ENCODE results near the gene BSPRY.

The BSPRY gene

GRCh38 chr9:113343732-113344231 is 5.6 kb upstream of the BSPRY start:
- H3K4me1 ChIP-seq (ENCODE audit: control insufficient read depth, insufficient read depth, low read length) = peaks cover 14% of the 10 kb centered on the region
- no peaks in the 10 kb centered on the region for H3K9me3 ChIP-seq (ENCODE audit: control insufficient read depth, low read length)
- H3K27me3 ChIP-seq (replicated peaks; ENCODE audit: control insufficient read depth, insufficient read depth, low read length) = no peaks in the 10 kb centered on the region
- H3K9ac ChIP-seq (ENCODE audit: low read length) = peak overlapping the region; percentile 41
- no peak overlapping the region for H3K4me3 ChIP-seq (ENCODE audit: low read length)
- peak; percentile 38 for DNase-seq (ENCODE audit: low read depth)
- H3K36me3 ChIP-seq (ENCODE audit: control insufficient read depth, insufficient read depth, low read length, severe bottlenecking) = no peaks in the 10 kb centered on the region

- H3K4me3 ChIP-seq (ENCODE audit: low read length) = no peak overlapping the region
- H3K36me3 ChIP-seq (ENCODE audit: control insufficient read depth, insufficient read depth, low read length, severe bottlenecking) = no peaks in the 10 kb centered on the region
- peaks cover 14% of the 10 kb centered on the region for H3K4me1 ChIP-seq (ENCODE audit: control insufficient read depth, insufficient read depth, low read length)
- H3K27me3 ChIP-seq (replicated peaks; ENCODE audit: control insufficient read depth, insufficient read depth, low read length) = peaks cover 6% of the 10 kb centered on the region
- DNase-seq (ENCODE audit: low read depth) = no peak
- no peaks in the 10 kb centered on the region for H3K9me3 ChIP-seq (ENCODE audit: control insufficient read depth, low read length)
- no peak overlapping the region for H3K9ac ChIP-seq (ENCODE audit: low read length)
Observed at GRCh38 chr9:113345190-113345589, 4.2 kb upstream of the BSPRY start.

DNA sequence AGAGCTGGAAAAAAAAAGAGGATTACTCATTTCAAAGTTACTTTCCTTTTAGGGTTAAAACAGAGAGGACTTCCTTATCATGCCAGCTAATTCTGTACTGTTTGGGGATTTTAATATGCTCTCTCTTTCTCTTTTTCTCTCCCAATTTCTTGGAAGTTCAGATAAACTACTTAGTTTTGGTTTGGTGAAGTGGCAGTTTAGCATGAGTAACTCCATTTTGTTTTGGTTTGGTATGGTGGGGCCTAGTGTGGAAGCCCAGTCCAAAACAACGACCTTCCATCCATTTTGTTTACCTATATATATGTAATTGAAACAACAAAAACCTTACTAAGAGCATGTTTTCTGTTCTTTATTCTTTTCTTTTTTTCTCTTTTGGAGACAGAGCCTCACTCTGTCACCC is 3.7 kb upstream of the BSPRY start:
- Histone ChIP-seq H3K4me1 (ENCODE audit: control insufficient read depth, insufficient read depth, low read length) (peaks cover 14% of the 10 kb centered on the region), H3K9me3 (ENCODE audit: control insufficient read depth, low read length) (no peaks in the 10 kb centered on the region), H3K36me3 (ENCODE audit: control insufficient read depth, insufficient read depth, low read length, severe bottlenecking) (no peaks in the 10 kb centered on the region), H3K9ac (ENCODE audit: low read length) (no peak overlapping the region), H3K27me3 (replicated peaks; ENCODE audit: control insufficient read depth, insufficient read depth, low read length) (peaks cover 11% of the 10 kb centered on the region), H3K4me3 (ENCODE audit: low read length) (no peak overlapping the region)
- no peak for DNase-seq (ENCODE audit: low read depth)

GRCh38 chr9:113348437-113348836 is 904 bp upstream of the BSPRY start:
- H3K27me3 ChIP-seq (replicated peaks; ENCODE audit: control insufficient read depth, insufficient read depth, low read length) = peaks cover 34% of the 10 kb centered on the region
- H3K4me3 ChIP-seq (ENCODE audit: low read length) = no peak overlapping the region
- no peak overlapping the region for H3K9ac ChIP-seq (ENCODE audit: low read length)
- H3K4me1 ChIP-seq (ENCODE audit: control insufficient read depth, insufficient read depth, low read length) = peaks cover 11% of the 10 kb centered on the region
- no peaks in the 10 kb centered on the region for H3K36me3 ChIP-seq (ENCODE audit: control insufficient read depth, insufficient read depth, low read length, severe bottlenecking)
- DNase-seq (ENCODE audit: low read depth) = no peak
- H3K9me3 ChIP-seq (ENCODE audit: control insufficient read depth, low read length) = no peaks in the 10 kb centered on the region

DNA sequence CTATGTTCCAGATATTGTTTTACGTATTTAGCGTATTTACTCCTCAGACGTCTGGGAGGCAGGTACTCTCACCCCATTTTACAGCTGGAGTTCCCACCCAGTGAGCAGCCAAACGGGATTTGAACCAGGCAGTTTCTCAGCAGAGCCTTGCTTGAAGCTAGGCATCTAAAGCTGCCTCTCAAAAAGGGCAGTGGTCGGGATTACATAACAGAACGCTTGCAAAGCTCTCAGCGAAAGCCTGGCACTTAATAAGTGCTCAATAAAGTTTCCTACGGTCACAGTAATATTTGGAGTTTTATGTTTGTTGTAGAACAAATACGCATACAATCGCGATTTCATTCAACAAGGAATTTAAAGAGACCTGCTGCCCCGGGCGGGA is 286 bp upstream of the BSPRY start:
- Histone ChIP-seq H3K4me3 (ENCODE audit: low read length) (peak overlapping the region; percentile 62), H3K4me1 (ENCODE audit: control insufficient read depth, insufficient read depth, low read length) (peaks cover 6% of the 10 kb centered on the region), H3K36me3 (ENCODE audit: control insufficient read depth, insufficient read depth, low read length, severe bottlenecking) (no peaks in the 10 kb centered on the region), H3K27me3 (replicated peaks; ENCODE audit: control insufficient read depth, insufficient read depth, low read length) (peaks cover 38% of the 10 kb centered on the region), H3K9ac (ENCODE audit: low read length) (no peak overlapping the region), H3K9me3 (ENCODE audit: control insufficient read depth, low read length) (no peaks in the 10 kb centered on the region)
- no peak for DNase-seq (ENCODE audit: low read depth)

DNA sequence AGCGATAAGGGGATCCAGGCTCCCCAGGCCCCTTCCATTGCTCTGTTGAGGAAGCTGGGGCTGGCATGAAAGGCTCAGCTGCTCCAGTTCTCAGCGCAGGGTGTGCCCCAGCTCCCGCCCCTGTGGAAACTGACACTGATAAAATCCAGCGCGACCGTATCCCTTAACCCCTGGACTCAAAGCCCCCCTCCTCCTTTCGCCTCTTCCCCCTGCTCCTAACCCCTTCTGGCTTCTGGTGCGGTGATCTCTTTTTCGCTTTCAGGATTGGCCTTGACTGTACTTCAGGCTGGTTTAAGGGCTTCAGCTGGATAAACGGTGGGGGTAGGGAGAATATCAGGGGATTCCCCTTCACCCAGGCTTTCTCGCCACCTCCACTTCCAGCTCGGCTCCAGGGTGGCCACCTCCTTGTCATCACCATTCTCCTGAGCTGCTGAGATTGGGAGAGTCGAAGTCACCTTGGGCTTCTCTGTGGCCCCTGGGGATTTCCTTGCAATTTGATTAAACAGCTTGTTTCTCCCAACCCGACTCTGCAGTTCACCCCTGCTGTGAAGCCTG is 843 bp downstream of the BSPRY start:
- H3K9me3 ChIP-seq (ENCODE audit: control insufficient read depth, low read length) = no peaks in the 10 kb centered on the region
- H3K9ac ChIP-seq (ENCODE audit: low read length) = no peak overlapping the region
- peaks cover 50% of the 10 kb centered on the region for H3K27me3 ChIP-seq (replicated peaks; ENCODE audit: control insufficient read depth, insufficient read depth, low read length)
- no peaks in the 10 kb centered on the region for H3K36me3 ChIP-seq (ENCODE audit: control insufficient read depth, insufficient read depth, low read length, severe bottlenecking)
- no peak for DNase-seq (ENCODE audit: low read depth)
- peak overlapping the region; percentile 62 for H3K4me3 ChIP-seq (ENCODE audit: low read length)
- H3K4me1 ChIP-seq (ENCODE audit: control insufficient read depth, insufficient read depth, low read length) = peaks cover 4% of the 10 kb centered on the region

DNA sequence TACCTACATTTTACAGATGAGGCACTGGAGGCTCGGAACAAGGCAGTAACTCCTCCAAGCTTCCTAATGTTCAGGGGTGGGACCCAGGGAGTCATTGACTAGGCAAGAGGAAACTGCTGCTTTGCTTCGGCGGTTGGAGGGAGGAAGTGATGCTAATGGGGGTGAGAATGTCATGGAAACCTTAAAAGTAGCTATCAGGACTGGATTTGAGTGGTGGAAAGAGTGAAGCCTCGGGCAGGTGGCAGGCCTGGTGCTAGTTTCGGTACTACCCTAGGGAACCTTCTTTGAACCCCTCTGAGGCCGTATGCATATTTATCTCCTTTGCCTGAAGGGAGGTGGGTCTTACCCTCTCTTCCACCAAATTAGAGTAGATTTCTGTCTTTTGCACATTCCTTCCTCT is 1.6 kb downstream of the BSPRY start:
- Histone ChIP-seq H3K9ac (ENCODE audit: low read length) (no peak overlapping the region), H3K4me1 (ENCODE audit: control insufficient read depth, insufficient read depth, low read length) (peaks cover 4% of the 10 kb centered on the region), H3K27me3 (replicated peaks; ENCODE audit: control insufficient read depth, insufficient read depth, low read length) (peaks cover 52% of the 10 kb centered on the region), H3K36me3 (ENCODE audit: control insufficient read depth, insufficient read depth, low read length, severe bottlenecking) (no peaks in the 10 kb centered on the region), H3K9me3 (ENCODE audit: control insufficient read depth, low read length) (no peaks in the 10 kb centered on the region), H3K4me3 (ENCODE audit: low read length) (no peak overlapping the region)
- no peak for DNase-seq (ENCODE audit: low read depth)

GRCh38 chr9:113352006-113352405 is 2.7 kb downstream of the BSPRY start:
- DNase-seq (ENCODE audit: low read depth) = no peak
- peaks cover 59% of the 10 kb centered on the region for H3K27me3 ChIP-seq (replicated peaks; ENCODE audit: control insufficient read depth, insufficient read depth, low read length)
- H3K9me3 ChIP-seq (ENCODE audit: control insufficient read depth, low read length) = no peaks in the 10 kb centered on the region
- H3K9ac ChIP-seq (ENCODE audit: low read length) = no peak overlapping the region
- peaks cover 4% of the 10 kb centered on the region for H3K4me1 ChIP-seq (ENCODE audit: control insufficient read depth, insufficient read depth, low read length)
- H3K4me3 ChIP-seq (ENCODE audit: low read length) = no peak overlapping the region
- H3K36me3 ChIP-seq (ENCODE audit: control insufficient read depth, insufficient read depth, low read length, severe bottlenecking) = no peaks in the 10 kb centered on the region

- Histone ChIP-seq H3K4me3 (ENCODE audit: low read length) (no peak overlapping the region), H3K9ac (ENCODE audit: low read length) (no peak overlapping the region), H3K36me3 (ENCODE audit: control insufficient read depth, insufficient read depth, low read length, severe bottlenecking) (no peaks in the 10 kb centered on the region), H3K9me3 (ENCODE audit: control insufficient read depth, low read length) (no peaks in the 10 kb centered on the region), H3K4me1 (ENCODE audit: control insufficient read depth, insufficient read depth, low read length) (peaks cover 4% of the 10 kb centered on the region), H3K27me3 (replicated peaks; ENCODE audit: control insufficient read depth, insufficient read depth, low read length) (peaks cover 61% of the 10 kb centered on the region)
- DNase-seq (ENCODE audit: low read depth) = no peak
Observed at GRCh38 chr9:113352411-113352810, 3.1 kb downstream of the BSPRY start.

GRCh38 chr9:113355040-113355596 is 5.8 kb downstream of the BSPRY start:
- H3K9ac ChIP-seq (ENCODE audit: low read length) = no peak overlapping the region
- H3K9me3 ChIP-seq (ENCODE audit: control insufficient read depth, low read length) = no peaks in the 10 kb centered on the region
- H3K4me1 ChIP-seq (ENCODE audit: control insufficient read depth, insufficient read depth, low read length) = peaks cover 1% of the 10 kb centered on the region
- H3K4me3 ChIP-seq (ENCODE audit: low read length) = no peak overlapping the region
- peaks cover 64% of the 10 kb centered on the region for H3K27me3 ChIP-seq (replicated peaks; ENCODE audit: control insufficient read depth, insufficient read depth, low read length)
- H3K36me3 ChIP-seq (ENCODE audit: control insufficient read depth, insufficient read depth, low read length, severe bottlenecking) = no peaks in the 10 kb centered on the region
- no peak for DNase-seq (ENCODE audit: low read depth)

GRCh38 chr9:113356686-113357292 is 7.4 kb downstream of the BSPRY start:
- Histone ChIP-seq H3K9ac (ENCODE audit: low read length) (no peak overlapping the region), H3K27me3 (replicated peaks; ENCODE audit: control insufficient read depth, insufficient read depth, low read length) (peaks cover 49% of the 10 kb centered on the region), H3K4me1 (ENCODE audit: control insufficient read depth, insufficient read depth, low read length) (peaks cover 8% of the 10 kb centered on the region), H3K9me3 (ENCODE audit: control insufficient read depth, low read length) (no peaks in the 10 kb centered on the region), H3K4me3 (ENCODE audit: low read length) (no peak overlapping the region), H3K36me3 (ENCODE audit: control insufficient read depth, insufficient read depth, low read length, severe bottlenecking) (no peaks in the 10 kb centered on the region)
- DNase-seq (ENCODE audit: low read depth) = no peak

Data from adipocyte (in vitro differentiated cells).